ENCODE data around the gene ABHD2.
"Not testable (repeated sequence)": the region's sequence is repeated elsewhere in the genome, so short reads cannot be mapped to it uniquely, and the experiment has no call there.

Gene ABHD2

DNA sequence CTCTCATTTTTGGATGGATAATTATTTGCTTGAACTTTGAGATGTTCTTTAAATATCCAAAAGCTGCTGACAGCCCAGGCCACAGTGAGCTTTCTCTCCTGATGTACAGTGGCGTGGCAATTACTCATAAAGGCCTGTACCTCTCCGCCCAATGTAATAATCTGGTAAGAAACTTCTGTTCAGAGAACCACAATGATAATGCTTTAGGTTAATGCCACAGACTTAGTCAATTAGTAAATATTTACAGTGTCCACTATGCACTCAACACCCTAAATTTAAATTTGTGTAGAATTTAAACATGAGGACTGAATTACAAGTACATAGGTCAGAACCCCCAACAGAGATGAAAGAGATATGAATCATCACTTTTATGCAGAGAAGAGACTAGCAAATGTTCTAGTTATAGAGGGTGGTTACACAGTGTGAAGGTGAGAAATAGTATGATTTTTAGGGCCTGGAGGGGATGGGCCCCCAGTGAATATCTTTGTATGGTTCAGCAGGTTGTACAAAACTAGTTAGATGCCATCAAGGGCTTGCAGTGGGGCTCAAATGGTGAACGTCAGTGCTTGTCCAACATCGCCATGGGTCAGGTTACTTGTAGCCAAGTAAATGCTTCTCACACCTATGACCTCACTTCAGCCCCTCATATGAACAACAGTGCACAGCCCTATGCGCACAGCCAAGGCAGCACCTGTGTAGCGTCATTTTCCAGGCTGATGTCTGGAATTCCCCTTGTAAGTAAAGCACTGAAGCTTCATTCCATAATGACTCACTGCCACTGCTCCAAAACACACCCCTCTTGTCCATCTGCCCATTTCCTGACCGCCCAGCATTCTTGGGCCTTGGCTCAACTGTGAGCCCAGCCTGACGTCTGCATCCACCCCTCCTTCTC lies 13.3 kb downstream of the ABHD2 start:
- DNase-seq, result no peak

DNA sequence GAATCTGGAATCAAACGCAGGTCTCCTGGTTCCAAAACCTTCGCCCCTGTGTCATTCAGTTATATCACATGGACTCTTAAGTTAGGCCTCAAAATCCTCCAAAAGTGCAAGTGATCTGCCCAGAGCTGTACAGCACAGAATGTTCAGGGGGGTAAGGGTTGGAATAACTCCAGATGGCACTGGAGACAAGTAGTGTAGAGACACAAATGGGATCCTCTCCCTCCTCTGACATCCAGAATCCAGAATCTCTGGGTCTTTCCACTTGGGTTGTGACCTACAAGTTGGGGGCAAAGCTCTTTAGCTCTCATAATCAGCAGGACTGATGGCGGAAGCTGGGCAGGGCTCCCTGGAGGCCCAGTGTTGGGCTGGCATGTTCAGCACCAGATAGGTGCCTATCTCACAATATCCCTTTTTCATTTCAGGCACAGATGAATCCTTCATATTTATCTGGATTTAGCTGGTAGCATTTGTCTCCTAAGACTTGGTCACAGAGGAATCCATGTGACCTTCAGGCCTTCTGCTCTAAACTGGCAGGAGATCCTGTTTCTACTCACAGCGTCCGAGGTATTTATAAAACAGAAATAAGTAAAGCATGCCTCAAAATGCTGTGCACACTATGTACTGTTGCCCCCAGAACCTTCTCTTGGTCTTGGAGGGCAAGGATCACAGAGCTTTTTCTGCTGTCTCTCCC lies 15.4 kb downstream of the ABHD2 start:
- no peak for DNase-seq

DNA sequence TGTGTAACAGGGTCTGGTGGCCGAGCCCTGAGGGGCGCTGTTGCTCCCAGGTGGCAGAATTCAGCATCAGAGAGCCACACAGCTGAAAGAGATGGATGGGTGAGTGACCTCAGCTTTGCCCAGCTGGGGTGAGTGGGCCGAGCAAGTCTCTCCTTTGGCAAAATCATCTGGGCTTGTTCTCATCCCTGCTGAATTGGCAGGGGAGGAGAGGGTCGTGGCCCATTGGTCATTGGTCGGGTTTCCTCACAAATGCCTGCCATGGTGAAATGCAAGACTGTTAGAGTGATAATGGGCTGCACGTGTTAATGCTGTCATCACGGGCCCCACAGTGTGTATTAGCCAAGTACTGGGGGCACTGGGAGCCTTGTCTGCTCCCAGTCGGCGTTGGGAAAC lies 15.9 kb downstream of the ABHD2 start:
- DNase-seq, result no peak

DNA sequence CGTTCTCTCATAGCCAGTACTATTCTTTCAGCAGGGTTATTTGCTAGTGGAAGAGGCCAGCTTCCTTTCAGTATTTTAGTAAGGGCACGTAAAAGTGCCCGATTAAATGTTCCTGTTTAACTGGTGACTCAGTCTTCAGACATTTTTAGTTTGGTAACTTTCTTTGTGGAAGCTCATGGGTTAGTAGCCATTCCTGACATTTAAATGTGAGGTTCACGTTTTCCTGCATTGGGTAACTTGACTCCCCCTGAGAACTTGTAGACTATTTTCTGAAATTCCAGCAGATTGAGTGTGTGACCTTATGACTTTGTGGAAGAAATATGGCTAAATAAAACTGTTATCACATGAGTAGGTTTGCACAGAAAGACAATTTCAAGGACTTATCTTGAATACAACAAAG lies 16.9 kb downstream of the ABHD2 start:
- DNase-seq, result peak; percentile 67

DNA sequence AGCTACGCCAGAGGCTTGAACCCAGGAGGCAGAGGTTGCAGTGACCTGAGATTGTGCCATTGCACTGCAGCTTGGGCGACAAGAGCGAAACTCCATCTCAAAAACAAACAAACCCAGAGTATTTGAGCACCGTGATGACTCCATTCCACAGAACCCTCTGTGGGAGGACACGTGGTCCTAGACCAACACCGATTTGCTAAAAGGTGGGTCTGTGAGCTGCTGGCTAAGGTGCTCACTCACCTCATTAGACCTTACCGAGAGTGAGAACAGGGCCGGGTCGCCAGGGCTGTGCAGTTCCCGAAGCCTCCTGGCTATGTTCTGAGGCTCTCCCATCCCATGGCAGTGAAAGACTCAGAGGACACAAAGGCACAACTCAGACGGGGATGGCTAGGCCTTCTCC lies 17.9 kb downstream of the ABHD2 start:
- DNase-seq, result no peak

DNA sequence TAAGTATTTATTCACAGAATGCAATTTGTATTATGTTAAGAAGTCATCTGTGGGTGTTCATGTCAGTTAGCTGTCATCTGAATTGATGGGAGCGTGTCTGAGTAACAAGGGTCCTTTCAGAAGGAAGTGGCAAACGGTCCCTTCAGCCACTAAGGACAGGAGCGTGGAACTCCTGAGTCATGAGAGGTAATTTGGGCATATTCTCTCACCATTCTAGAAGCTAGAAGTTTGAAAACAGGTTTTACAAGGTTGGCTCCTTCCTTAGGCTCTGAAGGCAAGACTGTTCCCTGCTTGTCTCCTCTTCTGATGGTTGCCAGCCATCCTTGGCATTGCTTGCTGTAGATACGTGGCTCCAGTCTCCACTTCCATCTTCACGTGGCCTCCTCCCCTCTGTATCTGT lies 19.7 kb downstream of the ABHD2 start:
- no peak for DNase-seq

DNA sequence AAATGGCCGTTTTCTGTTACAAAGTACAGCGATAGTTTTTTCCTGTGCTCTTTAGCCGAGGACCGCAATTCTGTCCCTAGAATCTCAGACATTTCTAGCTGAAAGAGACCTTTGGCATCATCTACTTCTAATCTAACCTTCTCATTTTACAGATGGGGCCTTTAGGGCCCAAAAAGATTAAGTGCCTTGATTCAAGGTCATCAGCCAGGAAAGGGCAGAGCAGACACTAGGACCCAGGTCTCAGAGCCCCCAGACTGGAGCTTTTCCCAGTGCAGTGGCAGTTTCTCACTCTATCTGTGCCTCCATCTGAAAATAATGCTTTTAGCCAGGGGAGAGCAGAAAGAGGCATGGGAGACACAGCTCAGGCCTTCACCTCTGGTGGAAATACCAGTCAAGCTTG lies 20.6 kb downstream of the ABHD2 start:
- DNase-seq, result no peak

DNA sequence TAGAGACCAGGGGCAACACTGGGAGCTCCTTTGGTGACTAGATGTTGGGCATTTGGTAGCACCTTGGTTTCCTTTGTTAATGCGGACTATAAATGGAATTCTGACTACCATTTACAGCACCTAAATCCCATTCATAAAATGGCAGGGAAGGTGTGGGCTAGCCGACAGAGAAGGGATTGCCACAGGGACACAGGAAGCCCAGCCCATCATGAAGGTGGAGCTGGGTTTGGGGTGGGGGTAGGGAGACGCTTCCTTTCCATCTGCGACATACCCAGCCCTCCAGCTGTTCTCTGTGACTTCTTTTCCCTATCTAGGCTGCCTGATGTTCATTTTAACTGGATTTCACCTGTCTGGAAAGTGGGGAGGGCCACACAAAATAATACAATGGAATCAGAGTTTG lies 21.0 kb downstream of the ABHD2 start:
- no peak for DNase-seq

DNA sequence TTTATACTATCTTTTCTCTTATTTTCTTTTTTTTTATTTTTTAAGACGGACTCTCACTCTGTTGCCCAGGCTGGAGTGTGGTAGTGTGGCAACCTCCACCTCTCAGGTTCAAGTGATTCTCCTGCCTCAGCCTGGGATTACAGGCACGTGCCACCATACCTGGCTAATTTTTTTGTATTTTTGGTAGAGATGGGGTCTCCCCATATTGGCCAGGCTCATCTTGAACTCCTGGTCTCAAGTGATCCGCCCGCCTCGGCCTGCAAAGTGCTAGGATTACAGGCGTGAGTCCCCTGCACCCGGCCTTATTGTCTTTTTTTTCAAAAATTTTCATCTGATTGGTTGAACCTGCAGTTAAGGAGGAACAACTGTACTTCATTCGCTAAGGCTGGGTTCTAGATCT lies 21.8 kb downstream of the ABHD2 start:
- DNase-seq, result no peak

DNA sequence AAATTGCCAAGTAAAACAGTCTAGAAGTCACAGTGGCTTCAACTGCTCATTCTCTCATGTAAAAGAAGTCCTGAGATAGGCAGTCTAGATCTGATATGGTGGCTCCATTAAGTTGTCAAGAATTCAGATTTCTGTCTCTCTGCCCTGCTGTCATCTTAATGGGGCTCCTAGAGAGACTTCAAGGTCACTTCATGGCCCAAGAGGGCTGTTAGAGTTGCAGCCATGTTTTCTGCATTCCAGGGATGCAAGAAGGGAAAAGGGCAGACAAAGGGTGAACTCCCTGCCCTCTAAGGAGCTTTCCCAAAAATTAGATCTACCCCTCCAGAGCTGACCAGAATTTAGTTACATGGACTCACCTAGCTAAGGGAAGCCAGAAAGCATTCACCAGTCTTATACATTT lies 23.1 kb downstream of the ABHD2 start:
- no peak for DNase-seq

DNA sequence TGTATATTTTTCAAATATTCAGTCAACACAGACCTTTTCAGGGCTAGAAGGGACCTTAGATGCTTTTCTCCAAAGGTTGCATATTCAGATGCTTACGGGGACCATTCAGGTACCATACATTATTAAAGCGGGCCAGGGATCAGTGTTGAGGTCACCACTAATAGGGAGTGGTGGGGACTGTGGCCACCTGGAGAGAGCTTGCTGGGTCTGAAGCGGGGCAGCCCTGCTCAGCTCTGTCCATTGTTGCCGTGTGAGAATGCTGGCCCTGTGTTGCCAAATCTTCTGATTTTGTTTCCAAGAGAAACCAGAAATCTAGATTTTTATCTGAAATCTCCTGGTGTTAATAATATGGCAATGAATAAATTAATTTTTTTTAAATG lies 23.7 kb downstream of the ABHD2 start:
- no peak for DNase-seq

DNA sequence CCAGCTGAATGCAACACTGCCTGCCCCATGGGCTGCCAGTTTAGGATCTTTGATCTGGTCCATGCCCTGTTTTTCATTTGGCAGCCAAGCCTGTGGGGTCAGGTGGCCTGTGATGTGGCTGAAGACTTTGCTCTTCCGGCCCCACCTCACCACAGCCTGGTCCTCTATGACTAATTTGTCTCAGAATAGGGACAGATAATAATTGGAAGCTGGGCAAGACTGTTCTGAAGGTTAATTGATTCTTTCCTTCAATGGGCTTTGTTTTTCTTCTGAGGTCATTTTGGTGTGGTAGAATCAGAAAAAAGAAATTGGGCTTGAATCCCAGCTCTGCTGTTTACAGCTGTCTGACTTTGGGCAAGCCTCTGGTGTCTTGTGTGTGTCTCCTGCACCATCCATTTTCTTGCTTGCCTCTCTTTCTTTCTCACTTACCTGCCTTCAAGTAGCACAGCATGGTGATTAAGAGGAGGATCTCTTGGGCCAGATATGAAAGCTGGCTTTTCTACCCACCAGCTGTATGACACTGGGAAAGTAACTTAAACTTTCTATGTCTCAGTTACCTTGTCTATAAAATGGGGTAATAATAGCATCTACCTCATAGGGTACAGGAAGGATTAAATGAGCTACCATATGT lies 24.2 kb downstream of the ABHD2 start:
- DNase-seq, result no peak

DNA sequence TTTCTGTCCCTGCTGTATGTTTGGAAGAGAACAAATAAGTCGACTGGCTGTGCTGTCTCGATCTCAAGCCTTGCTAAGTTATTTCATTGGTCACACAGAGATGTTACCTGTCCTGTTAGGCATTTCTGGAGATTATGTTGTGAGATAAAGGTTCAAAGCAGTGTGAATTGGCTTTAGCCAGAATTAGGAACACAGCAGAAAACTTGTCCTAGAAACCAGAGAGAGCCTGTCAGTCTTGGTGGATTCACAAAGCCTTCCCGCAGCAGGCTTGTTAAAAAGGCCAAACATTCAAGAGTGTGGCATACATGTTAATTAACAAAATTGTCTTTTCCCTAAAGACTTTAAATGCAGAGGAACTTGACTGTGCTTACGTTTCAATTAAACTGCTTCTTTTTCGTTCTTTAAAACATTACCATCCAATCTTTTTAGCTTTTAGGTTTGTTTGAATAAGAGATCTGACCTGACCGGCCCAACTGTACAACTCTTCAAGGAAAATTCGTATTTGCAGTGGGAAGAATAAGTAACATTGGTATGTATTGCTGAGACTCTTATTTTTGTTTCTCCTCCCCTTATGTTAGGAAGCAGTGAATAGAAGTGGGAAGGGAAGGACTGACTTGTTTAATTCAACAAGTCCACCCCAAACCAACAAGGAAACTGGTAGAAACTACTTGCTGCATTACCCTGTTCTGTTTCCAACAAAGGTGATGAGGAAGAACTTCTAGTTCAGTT lies 25.2 kb downstream of the ABHD2 start:
- no peak for DNase-seq

DNA sequence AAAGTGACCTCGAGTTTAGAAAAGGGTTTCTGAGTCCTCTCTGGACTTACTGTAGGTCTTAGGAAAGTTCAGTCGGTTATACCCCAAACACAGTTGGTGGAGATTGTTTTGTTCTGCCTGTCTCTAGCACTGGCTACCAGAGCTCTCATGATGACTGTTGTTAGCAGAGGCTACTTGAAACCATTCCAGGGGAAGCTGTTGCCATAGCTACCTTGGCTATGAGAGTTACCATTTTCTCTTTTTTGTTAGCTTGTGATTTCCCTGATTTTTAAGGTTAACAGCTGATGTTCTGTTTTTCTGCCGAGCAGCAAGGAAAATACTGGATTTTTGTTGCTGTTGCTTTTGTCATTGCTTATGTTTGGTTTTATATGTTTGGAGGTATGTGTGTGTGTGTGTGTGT lies 26.7 kb downstream of the ABHD2 start:
- no peak for DNase-seq

DNA sequence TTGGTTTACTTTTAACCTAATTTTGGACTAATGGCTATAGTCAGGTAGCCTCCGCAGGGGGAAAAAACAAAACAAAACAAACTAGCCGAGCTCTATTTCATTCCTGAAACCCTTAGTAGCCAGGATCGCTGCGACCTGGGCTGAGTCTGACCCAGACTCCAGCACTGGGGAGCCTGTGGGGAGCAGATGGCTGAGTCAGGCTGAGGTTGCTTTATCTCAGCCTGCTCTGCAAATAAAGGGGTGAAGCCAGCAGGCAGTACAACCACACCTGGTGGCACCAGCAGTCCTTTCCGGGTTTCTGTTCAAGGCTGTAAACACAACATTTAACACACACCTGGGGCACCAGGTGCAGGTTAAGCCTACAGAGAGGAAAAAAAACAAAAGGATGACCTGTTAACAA lies 27.3 kb downstream of the ABHD2 start:
- DNase-seq, result no peak

DNA sequence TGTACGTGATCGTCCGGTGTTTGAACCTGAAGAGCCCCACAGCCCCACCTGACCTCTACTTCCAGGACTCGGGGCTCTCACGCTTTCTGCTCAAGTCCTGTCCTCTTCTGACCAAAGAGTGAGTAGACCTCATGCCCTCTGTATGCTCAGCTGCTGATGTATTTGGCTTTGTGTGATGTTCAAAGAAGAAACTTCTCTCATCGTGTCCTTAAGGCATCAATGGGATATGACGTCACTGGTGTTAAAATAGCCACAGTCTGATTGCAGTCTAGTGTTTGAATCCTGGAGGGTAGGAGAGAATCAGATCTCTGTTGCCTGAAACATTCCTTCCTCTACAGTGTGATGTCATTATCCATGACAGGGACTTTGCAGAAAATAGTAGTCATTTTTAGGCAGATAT lies 28.1 kb downstream of the ABHD2 start:
- peak; percentile 34 for DNase-seq

DNA sequence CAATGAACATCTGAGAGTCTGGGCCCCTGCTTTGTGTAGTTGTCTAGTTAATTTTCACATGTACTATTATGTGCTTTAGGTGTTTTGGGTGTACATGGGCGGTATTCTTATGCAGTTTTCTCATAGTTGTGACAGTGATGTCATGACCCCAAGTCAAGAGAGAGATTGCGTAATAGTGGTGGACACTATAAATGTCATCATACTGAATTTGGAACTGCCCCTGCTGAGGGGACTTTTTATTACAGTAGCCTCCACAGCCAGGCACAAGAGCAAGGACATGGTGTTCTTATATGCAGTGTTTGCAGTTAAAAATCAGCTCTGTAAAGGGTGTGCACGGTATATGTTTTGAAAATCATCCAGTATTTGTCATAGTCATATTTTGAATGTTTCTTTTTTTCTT lies 29.5 kb downstream of the ABHD2 start:
- peak; percentile 78 for DNase-seq

DNA sequence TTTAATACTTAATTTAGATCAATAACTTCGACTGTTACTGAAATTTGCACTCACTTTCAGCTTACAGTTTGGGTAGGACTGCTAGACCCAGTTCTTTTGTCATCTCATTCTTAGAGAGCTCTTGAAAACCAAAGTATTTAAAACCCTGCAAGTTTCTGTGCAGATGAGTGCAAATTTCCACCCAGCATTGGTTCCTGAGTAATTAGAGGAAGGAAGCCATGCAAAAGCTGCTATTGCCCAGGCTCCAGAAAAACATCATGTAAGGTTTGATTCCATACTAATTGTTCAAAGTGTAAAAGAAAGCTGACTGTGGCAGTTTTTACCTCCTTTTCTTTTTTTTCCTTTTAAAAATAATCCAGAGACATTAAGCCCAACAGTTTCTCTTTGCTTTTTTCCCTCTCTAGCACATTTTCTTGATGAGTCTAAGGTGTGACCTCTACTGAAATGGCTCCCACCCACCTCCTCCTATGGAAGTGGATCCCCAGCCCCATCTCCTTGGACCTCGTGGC lies 30.3 kb downstream of the ABHD2 start:
- no peak for DNase-seq

DNA sequence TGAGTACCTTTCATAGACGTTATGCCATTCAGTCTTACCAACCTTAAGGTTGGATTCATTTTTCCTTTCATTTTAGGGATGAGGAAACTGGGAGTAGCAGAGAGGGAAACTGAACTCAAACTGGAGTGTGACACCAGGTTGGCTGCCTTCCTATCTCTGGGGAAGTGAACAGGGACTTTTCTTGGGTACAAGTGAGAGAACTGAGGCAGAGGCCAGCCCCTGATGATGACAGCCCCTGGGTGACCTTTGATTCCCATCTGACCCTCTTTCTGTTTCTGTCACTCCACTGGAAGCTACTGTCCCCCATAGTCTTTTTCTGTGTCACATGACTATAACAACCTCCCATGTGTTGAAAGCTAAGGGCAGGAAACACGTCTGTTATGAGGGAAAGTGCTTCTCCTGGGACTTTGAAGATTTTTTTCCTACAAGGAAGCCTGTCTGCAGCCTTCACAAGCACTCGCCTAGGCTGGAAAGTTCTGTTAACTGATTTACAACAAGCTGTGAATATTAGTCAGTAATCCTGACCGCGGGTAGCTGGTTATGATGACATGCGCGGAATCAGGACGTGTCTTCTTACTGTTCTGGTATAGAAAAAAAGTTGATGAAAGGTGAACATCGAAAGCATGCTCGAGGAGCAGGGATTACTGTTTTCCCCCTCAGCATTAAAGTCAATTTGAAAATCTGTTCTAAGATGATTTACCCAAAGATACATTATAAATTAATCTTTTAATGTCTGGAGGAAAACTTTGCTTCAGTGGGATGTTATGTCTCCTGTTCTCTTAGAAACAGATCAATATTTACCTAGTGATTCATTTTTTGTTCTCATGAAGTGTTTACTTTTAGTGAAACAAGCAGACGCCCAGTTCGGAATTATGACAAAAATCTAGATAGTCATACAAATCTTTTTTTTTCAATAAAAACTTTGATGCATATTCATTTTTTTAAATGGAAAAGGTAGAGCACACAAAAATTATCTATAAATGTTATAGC lies 31.5 kb downstream of the ABHD2 start:
- DNase-seq, result peak; percentile 64

DNA sequence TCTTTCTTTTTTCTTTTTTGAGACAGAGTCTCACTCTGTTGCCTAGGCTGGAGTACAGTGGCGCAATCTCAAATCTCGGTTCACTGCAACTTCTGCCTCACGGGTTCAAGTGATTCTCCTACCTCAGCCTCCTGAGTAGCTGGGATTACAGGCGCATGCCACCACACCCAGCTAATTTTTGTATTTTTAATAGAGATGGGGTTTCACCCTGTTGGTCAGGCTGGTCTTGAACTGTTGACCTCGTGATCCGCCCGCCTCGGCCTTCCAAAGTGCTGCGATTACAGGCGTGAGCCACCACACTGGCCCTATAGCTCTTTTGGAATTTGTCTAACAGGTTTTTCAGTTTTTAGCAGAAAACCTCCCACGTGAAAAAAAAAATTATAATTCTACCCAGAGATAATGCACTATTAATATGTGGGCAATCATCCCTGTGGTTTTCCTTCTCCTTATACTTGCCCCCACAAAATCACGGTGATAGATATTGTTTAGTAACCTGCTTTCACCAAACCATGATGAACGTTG lies 32.3 kb downstream of the ABHD2 start:
- DNase-seq, result not testable (repeated sequence)

DNA sequence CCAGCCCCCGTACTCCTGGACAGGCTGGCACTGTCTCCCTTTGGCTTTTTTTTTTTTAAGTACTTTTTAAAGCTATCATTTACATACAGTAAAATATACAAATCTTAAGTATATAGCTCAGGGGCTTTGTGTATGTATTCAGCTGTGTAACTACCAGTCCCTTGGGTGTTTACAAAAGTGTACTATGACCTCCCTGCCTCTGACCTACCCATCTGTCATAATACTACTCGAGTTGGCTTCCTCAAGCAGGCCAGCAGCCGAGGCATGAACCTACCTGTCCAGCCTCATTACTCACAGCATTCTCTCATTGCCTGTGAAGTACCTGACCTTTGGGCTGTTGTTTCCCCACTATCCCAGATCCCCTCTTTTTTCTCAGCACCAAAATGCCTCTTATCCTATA lies 33.2 kb downstream of the ABHD2 start:
- no peak for DNase-seq
